GM10248 (cell line): Measurements from ENCODE around the gene DAW1.

Experiments used
- CTCF ChIA-PET: fragments of 300-600 bp; sonication (Branson Sonifier 250); formaldehyde crosslinking; extraction: SDS; loops from one replicate; lab custom pipeline; 2021; ENCODE audit warnings: antibody characterized with exemption; lab: Yijun Ruan, JAX
- POLR2A ChIA-PET: fragments of 350-650 bp; sonication (Branson Sonifier 250); formaldehyde crosslinking; extraction: SDS; loops from one replicate; lab custom pipeline; 2020; ENCODE audit warnings: antibody characterized with exemption; lab: Yijun Ruan, JAX
- DNase-seq: peaks from one replicate; pipeline ENCODE4 v3.0.0; 2012; ENCODE audit errors: extremely low spot score
- TF ChIP-seq, protein P1 (sequence below): IDR thresholded peaks from 2 replicates; pipeline ENCODE4 v1.5.1; 2012; ENCODE audit warnings: mild to moderate bottlenecking, low read depth; ENCODE audit errors: extremely low read depth, missing control alignments, control extremely low read depth

Gene DAW1

DNA sequence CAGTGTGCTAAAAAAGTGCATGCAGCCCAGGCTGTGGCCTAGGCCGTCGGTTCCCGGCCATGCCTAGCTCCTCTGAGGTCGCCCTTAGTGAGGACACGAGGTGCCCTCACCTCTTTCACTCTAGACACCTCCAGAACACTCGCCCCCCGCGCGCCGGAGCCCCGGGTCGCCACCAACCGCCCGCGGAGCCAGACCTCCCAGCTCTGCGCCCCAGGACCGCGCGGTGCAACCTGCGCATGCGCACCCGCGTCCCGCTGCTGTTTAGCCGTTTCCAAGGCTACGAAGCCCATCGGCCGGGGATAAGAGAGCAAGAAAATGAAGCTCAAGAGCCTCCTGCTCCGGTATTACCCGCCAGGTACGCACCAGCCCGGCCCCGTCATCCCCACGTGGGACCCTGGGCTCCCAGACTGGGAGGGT, at the start of gene DAW1:
Gene DAW1, plus strand, starts transcription at position 257 of the 417 bp plus-strand sequence. Its CDS starts 59 bp downstream, at position 316.
- ChIA-PET POLR2A (no interaction called here), CTCF (interaction anchor here (1.0 to 5.0 kb wide), 4 partner anchors 10 to 213 kb away, joined by 4 to 50 read pairs (median 6); no protein-coding TSS in a partner anchor)
- DNase-seq = peak; percentile 74
- TF ChIP-seq, protein P1, sequence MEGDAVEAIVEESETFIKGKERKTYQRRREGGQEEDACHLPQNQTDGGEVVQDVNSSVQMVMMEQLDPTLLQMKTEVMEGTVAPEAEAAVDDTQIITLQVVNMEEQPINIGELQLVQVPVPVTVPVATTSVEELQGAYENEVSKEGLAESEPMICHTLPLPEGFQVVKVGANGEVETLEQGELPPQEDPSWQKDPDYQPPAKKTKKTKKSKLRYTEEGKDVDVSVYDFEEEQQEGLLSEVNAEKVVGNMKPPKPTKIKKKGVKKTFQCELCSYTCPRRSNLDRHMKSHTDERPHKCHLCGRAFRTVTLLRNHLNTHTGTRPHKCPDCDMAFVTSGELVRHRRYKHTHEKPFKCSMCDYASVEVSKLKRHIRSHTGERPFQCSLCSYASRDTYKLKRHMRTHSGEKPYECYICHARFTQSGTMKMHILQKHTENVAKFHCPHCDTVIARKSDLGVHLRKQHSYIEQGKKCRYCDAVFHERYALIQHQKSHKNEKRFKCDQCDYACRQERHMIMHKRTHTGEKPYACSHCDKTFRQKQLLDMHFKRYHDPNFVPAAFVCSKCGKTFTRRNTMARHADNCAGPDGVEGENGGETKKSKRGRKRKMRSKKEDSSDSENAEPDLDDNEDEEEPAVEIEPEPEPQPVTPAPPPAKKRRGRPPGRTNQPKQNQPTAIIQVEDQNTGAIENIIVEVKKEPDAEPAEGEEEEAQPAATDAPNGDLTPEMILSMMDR = no peak

DNA sequence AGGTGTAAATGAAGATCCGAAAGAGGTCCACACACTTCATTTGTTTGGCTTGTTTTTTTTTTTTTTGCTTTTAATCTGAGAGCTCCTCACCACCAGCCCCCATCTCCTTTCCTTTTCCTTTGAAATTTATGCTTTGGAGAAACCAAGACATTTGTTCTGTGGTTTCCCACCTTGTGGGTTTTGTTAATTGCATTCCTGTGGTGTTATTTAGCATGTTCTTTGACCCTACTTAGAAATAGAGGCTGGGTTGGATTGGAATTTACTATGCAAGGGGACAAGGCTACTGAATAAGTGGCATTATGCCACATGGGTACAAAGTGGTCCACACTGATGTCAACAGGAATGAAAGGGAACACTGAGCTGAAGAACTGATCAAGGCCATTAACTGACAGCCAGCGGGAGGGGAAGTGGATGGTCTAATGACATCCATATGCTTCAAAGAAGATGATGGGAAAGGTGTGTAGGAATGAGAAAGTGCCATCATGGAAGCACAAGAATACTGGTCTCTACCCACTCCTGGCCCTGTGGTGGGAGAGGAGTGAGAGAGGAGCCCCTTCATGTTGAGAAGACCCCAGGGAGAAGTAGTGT, 48.9 kb upstream of the DAW1 start:
- no peak for DNase-seq
- POLR2A ChIA-PET = no interaction called here
- CTCF ChIA-PET = no interaction called here
- TF ChIP-seq, protein P1 = no peak

- CTCF ChIA-PET = no interaction called here
- TF ChIP-seq, protein P1 = no peak
- POLR2A ChIA-PET = no interaction called here
- DNase-seq = no peak
Observed at GRCh38 chr2:227823922-227824321, 47.5 kb upstream of the DAW1 start.

GRCh38 chr2:227824711-227825110, 46.7 kb upstream of the DAW1 start:
- POLR2A ChIA-PET = no interaction called here
- CTCF ChIA-PET = no interaction called here
- no peak for DNase-seq
- TF ChIP-seq, protein P1 = no peak

DNA sequence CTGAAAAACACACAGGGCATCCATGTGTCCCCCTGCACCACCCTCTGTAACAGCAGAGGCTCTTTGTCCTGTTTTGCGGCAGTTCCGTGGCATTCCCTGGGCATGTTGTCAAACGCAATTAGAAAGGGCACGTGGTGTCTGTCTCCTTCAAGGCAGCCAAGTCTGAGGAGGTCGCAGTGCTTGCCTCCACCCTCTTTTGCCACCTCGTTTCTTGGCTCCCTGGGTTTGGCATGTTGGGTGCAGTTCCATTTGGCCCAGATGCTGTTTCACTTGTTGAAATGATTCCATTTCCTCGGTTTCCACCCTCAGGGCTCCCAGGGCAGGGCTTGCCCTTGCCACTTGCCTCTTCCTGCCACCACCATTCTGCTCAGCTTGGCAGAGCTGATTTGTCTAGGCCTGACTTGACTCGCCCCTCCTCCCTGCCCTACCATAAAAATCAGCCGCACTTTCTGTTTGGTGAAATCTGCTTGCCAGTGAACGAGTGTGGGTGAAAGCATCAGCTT, 45.4 kb upstream of the DAW1 start:
- POLR2A ChIA-PET = no interaction called here
- TF ChIP-seq, protein P1 = no peak
- CTCF ChIA-PET = no interaction called here
- DNase-seq = no peak

GRCh38 chr2:227826563-227826962, 44.9 kb upstream of the DAW1 start:
- POLR2A ChIA-PET = no interaction called here
- DNase-seq = no peak
- TF ChIP-seq, protein P1 = no peak
- CTCF ChIA-PET = interaction anchor here (1.1 kb wide), 1 partner anchor 15 kb away, joined by 3 read pairs; no protein-coding TSS in a partner anchor
